Measurements from ENCODE around the gene NCR3LG1. TPM values are rescaled to one million over a fixed set of nuclear protein-coding genes. Genes with fewer than 3 reads are reported as not detected.

The NCR3LG1 gene
- total and polyA plus RNA-seq, 2 of the 8 experiments (the other 6 are each of a cell fraction or from before 2014, with no cell fraction given) = 0.68 to 1.9 TPM

DNA sequence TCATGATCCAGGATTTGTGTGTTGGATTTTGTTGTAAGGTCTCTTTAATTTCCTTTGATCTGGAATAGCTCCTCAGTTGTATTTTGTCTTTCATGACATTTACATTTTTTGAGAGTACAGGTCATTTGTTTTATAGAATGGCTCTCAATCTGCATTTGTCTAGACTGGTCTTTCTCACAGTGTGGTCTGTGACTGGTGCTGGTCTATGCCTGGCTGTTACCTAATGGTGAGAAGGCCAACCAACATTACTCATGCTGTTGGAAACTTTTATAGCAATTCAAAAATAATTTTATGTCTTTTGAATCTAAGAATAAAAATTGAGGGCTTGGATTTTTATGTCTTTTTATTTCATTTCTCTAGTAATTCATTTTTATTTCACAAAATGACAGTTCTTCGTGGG is 3.9 kb upstream of the NCR3LG1 start (continued):
- no peak for TF ChIP-seq YY1 (IDR thresholded peaks at IDR 0.05; ENCODE audit: low read depth, low read length)
- no peak for TF ChIP-seq JUND (IDR thresholded peaks at IDR 0.05; ENCODE audit: low read length)
- no peak for TF ChIP-seq BACH1 (IDR thresholded peaks at IDR 0.05; ENCODE audit: low read length)
- TF ChIP-seq, protein P1, sequence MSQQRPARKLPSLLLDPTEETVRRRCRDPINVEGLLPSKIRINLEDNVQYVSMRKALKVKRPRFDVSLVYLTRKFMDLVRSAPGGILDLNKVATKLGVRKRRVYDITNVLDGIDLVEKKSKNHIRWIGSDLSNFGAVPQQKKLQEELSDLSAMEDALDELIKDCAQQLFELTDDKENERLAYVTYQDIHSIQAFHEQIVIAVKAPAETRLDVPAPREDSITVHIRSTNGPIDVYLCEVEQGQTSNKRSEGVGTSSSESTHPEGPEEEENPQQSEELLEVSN (IDR thresholded peaks at IDR 0.05) = no peak
- no peak for TF ChIP-seq RNF2 (IDR thresholded peaks at IDR 0.05; ENCODE audit: borderline replicate concordance, low read depth, low read length, missing control alignments, poor library complexity, severe bottlenecking)
- no peak for TF ChIP-seq RFX5 (IDR thresholded peaks at IDR 0.05; ENCODE audit: borderline replicate concordance, low read depth, low read length)
- no peak for TF ChIP-seq CREB1 (IDR thresholded peaks at IDR 0.05)
- no peak for TF ChIP-seq SIX5 (IDR thresholded peaks at IDR 0.05; ENCODE audit: low read depth, low read length)
- TF ChIP-seq, protein P2, sequence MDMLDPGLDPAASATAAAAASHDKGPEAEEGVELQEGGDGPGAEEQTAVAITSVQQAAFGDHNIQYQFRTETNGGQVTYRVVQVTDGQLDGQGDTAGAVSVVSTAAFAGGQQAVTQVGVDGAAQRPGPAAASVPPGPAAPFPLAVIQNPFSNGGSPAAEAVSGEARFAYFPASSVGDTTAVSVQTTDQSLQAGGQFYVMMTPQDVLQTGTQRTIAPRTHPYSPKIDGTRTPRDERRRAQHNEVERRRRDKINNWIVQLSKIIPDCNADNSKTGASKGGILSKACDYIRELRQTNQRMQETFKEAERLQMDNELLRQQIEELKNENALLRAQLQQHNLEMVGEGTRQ (IDR thresholded peaks at IDR 0.05; ENCODE audit: low read length) = no peak

Data from H1 (cell line).